GM20431 (cell line): ENCODE results near the gene WBP4.
"Not testable (repeated sequence)": the region's sequence is repeated elsewhere in the genome, so short reads cannot be mapped to it uniquely, and the experiment has no call there.

Experiments used
- in situ Hi-C: fragments of 300-500 bp; cut with MseI, MboI; formaldehyde crosslinking; loops from one replicate; pipeline ENCODE4 v1.15.0; 2020; ENCODE audit warnings: low sequenced_read_pairs; ENCODE audit not compliant: unreplicated experiment

The WBP4 gene, protein sequence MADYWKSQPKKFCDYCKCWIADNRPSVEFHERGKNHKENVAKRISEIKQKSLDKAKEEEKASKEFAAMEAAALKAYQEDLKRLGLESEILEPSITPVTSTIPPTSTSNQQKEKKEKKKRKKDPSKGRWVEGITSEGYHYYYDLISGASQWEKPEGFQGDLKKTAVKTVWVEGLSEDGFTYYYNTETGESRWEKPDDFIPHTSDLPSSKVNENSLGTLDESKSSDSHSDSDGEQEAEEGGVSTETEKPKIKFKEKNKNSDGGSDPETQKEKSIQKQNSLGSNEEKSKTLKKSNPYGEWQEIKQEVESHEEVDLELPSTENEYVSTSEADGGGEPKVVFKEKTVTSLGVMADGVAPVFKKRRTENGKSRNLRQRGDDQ

DNA sequence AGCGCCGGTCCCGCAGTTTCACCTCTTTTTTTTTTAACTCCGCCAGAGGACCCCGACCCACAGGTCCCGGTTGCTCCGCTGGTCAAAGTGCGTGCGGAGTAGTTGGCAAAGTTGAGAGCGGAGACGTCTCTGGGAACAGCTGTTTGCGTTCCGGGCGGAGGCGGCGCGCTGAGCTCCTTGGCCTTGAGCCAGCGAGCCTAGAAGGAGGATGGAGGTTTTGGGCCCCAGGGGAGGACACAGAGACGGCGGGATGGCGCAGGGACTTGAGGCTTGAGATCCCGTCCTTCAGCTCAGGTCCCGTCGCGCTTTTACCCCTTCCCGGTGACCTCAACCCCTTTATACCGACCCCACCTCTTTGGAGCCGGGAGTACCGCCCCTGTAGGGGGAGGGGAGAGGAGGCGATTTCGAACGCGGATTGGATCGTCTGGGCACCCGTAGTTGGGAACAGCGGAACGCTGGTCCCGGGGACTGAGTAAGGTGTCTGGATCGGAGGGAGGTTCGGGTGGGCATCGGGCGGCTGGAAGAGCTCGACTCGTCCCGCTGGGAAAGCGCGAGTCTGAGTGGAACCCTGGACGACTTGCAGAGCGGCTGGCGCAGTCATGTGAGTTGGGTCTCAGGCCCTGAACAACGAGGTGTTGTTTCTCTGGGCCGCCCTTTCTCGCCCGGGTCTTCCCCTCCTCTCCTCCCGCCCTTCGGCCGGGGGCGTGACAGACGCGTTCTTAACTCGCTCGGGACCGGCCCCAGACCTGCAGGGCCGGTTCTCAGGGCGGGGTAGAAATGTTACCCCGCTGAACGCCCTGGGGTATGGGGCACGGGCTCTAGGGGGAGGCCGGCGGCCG lies at the start of gene WBP4:
Gene WBP4 (plus strand): TSS at position 435 of the 839 bp plus-strand sequence. CDS start 165 bp downstream, at position 600.
- in situ Hi-C loops: no loop called here

DNA sequence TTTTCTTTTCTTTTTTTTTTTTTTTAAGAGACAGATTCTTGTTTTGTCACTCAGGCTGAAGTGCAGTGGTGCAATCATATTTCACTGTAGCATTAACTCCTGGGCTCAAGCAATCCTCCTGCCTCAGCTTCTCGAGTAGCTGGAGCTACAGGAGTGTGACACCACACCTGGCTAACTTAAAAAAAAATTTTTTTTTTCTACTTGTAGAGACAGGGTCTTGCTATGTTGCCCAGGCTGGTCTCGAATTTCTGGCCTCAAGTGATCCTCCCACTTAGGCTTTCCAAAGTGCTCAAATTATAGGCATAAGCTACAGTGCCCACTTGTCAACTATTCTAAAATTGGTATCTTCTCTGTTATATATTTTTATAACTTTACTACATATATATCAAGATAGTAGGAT lies 48.8 kb upstream of the WBP4 start:
- in situ Hi-C loops: no loop called here

DNA sequence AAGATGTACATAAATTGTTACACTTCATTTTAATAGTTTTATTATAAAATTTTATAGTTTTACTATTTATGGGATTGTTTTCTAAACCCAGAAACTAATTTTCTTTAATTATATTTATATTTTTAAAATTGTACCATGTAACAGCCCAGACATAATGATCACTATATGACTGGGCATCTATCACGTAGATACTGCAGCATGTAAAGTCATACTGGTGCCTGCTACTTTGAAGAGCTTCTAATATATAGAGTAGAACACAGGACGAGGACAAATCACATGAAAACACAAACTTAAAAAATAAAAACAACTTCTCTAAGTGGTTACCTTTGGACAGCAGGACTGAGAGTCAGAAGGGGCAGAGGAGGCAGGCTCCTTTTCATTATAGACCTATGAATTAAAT lies 47.5 kb upstream of the WBP4 start:
- in situ Hi-C loops: no loop called here

DNA sequence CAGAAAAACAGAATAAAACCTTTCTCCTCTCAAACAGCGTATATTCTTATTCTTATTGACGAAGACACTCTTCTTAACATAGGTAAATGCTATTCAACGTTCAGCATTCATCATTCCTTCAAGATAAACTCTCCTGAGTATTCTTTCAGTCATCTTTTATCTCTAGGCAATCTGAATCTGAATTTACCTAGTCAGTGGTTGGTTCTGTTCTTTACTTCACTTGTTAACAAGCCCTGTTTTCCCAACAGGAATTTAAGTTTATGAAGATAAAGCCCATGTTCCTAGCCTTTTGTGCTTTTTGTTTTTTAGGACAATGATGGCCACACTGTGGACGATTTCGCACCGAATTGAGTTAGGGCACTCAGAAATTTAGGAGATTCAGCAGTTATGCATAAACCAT lies 45.4 kb upstream of the WBP4 start:
- in situ Hi-C loops: no loop called here

DNA sequence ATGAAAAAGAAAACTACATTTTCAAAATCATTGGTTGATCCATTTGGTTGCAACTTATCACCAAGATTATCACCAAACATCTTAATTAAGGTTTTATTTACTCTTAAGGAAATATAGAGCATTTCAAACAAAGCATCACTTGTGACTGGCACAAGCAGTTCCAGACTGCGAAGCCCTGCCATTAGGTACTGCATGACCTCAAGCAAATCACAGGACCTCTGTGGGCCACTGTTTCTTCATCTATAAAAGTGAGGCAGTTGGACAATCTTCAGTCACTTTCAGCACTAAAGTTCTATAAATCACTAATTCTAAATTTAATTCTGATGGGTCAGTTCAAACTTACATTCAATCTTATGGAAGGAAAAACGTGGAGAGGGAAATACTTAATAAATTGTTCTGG lies 44.1 kb upstream of the WBP4 start:
- in situ Hi-C loops: no loop called here

DNA sequence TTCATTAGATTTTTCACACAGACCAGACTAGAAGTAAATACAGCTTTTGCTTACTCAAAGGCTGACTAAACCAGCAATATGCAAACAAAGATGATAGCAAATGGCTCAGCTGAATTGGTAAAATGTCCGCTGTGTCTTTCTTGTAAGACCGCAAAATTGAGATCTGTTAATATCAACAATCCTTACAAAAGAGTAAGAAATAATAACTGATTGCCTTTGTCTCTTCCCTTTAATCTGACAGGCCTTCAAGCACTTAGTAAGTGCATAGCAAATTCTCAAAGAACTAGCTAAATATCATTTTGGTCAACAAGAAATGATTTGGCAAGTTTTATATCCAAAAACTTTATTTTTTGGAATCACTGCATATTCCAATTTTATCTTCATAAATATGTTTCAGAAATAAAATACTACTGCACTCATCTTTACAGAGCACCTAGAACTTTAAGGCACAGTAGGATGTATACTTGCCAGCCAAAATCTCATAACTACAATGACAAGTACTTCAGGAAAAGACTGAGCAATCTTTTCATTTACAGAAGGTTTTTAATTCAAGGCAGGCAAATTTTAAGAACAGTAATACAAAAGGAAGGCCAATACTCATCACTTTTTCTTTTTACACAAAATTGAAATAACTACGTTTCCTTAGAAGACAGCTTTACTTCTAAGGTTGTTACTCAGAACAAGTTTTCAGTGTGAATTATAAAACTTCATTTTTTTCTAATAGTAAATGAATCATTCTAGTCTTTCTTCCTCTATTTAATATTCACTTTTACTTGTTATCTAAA lies 43.3 kb upstream of the WBP4 start:
- in situ Hi-C loops: no loop called here

DNA sequence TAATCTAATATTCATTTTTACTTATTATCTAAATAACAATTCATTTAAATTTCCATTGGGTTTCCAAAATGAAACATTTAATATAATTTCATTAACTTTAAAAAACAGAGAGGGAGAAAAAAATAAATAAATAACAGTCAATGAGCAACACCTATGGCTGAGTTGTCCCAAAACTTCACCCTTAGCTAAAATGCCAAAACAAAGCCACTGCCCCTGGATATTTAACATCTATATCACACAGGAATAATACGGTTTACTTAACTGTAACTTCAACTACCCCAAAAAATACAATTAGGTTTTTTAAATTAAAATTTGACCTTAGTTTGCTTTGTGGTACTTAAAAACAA lies 42.7 kb upstream of the WBP4 start:
- in situ Hi-C loops: no loop called here

DNA sequence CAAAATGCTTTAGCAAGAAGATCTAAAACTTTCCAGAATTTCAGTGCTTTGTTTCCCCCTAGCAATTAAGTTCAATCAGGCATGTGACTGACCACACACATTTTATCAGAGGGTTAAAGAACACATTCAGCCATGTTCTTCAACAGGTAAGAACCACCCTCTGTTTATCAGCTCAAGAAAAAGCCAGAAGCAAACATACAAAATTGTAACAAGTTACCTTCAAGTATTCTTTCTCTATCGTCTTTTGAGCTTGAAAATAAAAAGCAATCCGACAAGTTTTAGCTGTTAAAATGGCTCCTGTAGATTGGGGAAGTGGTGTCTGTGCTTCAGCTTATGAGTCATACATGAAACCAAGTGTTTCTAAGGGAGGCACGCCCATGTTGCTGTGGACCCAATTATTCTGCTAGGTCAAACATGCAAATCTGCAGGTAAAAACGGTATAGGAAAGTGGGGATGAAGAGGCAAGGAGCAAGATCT lies 42.3 kb upstream of the WBP4 start, which contains the start of gene ELF1:
Gene ELF1 (minus strand): TSS at position 306 of the 477 bp plus-strand sequence. CDS start 37,262 bp downstream, outside the sequence.
- in situ Hi-C loops: no loop called here

DNA sequence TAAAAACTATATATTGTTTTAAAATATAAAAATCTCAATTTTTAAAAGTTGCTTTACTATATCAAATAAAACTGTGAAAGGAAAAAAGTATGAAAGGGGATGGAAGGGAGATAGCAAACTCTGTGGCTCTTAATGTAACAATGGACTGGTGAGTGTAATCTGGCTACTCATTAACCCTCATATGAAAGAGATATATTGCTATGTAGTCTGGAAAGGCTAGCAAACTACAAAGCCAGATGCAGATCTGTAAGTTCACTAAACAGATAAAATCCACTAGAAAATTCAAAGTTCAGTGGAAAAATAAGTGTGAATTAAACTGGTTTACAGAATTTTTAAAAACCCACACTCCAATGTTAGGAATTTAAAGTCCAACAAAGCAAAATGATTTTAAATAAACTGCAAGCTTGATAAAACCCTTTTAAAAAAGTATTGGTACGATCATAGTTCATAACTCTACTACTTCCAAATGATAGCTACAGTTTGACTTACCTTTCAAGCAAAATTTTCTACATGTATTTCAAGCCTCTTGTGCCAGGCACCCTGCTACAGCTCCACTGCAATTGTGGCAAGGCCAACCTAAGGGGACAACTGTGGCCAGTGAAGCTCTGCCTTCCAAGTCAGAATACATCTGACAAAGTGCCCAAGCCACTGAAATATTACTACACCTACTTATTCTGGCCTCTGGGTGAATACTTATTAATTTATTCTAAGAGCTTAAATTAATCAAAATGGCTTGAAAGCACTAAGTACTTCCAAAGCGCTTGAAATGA lies 41.5 kb upstream of the WBP4 start:
- in situ Hi-C loops: no loop called here

DNA sequence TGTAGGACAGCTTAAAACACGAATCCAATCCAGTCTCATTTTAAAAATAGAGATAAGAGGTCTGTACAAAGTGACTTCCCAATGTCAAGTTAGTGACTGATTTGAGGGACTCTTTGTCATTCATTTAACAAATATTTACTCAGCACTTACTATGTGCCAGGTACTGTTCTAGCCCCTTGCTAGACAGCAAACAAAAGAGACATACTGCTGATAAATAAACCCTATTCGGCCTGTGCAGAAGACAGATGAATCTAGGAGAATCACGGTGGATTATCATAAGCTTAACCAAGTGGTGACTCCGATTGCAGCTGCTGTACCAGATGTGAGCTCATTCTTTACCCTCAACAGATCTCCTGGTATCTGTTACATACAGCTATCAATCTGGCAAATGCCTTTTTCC lies 35.8 kb upstream of the WBP4 start:
- in situ Hi-C loops: no loop called here

DNA sequence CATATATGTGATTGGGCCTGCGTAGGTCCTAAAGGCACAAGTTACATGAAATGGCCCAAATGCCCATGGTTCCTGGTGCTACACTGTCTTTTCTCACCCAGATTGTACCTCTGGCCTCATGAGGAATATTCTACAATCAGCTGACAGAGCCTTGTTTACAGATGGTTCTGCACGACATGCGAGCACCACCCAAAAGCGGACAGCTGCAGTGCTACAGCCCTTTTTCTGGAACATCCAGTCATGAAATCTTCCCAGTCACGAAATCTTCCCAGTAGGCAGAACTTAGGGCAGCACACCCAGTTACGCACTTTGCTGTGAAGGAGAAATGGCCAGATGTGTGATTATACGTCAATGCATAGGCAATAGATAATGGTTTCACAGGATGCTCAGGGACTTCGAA lies 34.5 kb upstream of the WBP4 start:
- in situ Hi-C loops: no loop called here

DNA sequence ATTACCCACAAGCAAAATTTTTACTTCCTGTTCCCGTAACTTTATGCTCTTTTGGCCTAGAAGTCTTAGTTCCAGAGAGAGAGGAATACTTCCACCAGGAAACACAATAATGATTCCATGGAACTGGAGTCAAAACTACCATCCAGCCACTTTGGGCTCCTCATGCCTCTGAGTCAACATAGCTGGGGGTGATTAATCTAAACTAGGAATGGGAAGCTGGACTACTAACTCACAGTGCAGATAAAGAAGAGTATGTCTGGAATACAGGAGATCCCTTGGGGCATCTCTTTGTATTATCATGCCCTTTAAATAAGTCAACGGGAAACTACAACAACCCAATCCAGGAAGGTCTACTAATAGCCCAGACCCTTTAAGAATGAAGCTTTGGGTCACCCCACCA lies 33.3 kb upstream of the WBP4 start:
- in situ Hi-C loops: no loop called here

DNA sequence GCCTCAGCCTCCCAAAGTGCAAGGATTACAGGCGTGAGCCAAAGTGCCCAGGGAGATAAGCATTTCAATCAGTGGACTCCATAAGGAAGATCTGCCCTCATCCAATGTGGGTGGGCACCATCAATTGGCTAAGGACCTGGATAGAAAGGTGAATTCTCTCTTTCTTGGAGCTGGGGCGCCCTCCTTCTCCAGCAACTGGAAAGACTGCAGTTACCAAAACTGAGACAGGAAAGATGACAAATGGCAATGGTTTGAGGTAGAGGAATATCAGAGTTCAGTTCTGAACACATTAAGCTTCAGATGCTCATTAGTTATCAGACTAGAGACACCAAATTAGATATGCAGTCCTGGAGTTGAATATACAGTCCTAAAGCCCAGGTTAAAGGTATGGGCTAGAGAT lies 31.7 kb upstream of the WBP4 start:
- in situ Hi-C loops: no loop called here

DNA sequence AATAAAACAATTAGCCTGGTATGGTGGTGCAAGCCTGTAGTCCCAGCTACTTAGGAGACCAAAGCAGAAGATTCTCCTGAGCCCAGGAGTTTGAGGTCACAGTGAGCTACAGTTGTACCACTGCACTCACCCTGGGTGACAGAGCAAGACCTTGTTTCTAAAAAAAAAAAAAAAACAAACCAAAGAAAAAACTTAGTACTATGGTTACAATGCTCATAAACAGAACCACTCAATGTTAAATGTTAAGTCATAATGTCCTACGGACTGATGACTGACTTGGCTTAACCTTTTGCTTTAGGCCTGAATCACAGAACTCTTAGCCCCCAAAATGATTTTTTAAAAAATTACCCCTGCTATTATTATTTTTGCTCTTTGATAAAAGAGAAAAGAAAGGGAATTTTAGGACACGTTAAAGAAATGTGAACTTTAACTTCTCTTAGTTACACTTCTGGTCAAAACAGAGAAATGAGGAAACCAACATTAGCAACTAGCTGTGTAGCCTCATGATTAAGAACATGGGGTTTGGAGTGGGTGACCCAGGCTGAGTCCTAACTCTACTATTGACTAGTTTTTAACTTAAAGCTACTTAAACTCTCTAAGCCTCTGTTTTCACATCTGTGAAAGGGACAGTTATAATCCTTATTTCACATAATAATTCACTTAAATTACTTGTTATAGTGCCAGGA lies 28.5 kb upstream of the WBP4 start:
- in situ Hi-C loops: no loop called here

DNA sequence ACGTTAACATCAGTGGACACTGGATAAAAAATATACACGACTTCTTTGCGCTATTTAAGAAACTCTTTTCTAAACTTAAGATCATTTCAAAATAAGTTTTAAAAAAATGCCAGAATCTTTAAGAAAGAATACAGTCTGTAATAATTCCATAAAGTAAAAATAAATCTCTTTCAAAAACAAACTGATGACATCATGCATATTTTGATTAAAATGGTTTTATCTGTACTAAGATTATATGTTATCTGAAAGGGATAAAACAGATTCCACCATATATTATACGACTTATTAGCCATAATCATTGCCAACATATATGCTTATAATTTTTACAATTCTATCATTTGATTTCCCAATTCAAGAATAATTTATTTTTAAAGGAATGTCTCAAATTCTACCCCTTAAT lies 26.9 kb upstream of the WBP4 start:
- in situ Hi-C loops: no loop called here

DNA sequence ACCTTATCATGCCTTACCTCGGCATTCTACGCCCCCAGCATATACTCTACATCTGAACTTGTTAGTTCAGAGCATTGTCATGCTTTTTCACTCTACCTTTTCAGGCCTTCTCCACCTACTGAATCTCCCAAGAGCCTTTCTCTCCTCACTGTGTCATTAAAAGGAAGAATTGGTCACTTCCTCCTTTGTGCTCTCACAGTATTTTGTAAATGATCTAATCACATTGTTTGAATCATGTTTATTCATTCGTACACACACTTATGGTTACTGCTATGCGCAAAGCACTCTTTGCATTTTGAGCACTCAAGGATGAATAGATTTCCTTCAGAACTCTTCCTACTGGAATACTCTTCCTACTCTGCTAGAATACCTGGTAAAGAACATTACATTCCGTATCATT lies 26.4 kb upstream of the WBP4 start:
- in situ Hi-C loops: no loop called here

DNA sequence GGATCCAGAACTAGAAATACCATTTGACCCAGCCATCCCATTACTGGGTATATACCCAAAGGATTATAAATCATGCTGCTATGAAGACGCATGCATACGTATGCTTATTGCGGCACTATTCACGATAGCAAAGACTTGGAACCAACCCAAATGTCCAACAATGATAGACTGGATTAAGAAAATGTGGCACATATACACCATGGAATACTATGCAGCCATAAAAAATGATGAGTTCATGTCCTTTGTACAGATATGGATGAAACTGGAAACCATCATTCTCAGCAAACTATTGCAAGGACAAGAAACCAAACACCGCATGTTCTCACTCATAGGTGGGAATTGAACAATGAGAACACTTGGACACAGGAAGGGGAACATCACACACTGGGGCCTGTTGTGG lies 24.8 kb upstream of the WBP4 start:
- in situ Hi-C loops: not testable (repeated sequence)

DNA sequence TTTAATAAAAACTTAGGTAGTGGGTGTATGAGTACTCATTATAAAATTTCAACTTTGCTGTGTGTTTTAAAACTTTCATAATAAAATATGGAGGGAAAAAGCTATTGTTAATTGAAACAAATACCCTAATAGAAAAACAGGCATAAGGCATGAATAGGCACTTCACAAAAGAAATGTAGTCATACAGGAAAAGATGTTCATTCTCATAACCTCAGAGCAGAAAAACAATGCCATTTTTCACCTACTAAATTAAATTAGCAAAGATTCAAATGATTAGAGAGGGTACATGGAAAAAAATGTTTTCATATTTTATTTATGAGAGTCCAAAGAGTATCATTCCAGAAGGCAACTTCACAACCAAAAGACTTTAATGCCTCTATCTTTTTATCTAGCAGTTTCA lies 21.6 kb upstream of the WBP4 start:
- in situ Hi-C loops: no loop called here

DNA sequence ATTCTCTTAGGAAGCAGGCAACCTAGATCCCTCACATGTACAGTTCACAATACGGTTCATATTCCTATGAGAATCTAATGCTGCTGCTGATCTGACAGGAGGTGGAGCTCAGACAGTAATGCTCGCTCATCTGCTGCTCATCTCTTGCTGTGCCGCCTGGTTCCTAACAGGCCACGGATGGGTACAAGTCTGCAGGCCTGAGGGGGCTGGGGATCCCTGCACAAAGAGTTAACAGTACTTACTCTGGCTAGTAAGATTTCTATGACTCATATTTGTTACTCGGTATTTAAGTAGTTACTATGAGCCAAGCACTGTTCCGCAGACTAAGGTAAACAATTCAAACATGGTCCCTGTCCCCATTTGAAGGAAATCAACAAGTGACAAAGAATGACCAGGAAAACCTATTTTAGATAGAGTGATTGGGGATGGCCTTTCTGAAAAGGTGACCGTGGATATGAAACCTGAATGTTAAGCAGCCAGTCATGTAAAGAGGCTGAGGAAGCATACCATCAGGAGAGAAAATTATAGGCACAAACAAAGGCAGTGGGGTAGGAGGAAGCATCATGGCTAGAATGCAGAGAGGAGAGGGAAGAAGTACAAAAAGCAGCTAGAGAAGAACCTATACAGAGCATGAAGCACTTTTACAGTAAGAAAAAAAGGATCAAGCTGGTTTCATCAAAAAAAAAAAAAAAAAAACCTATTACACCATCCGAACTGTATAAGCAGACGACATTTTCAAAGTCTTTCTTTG lies 20.6 kb upstream of the WBP4 start:
- in situ Hi-C loops: no loop called here
